B cell (primary cell): ENCODE data around the gene OGT. TPM values are rescaled to one million over a fixed set of nuclear protein-coding genes. Genes with fewer than 3 reads are reported as not detected.

Experiments used
- ATAC-seq: fragments of 200-7000 bp; cut with Tn5 transposase; one replicate; pipeline ENCODE4 v1.10.0; 2021; ENCODE audit warnings: low read depth, mild to moderate bottlenecking, moderate number of reproducible peaks, moderate library complexity
- CTCF ChIA-PET: fragments of 350-600 bp; sonication (Branson Sonifier 250); formaldehyde crosslinking; loops from one replicate; lab custom pipeline; 2021; ENCODE audit warnings: antibody characterized with exemption, inconsistent platforms; lab: Charles Lee
- POLR2A ChIA-PET: fragments of 350-600 bp; sonication (Branson Sonifier 250); formaldehyde crosslinking; loops from one replicate; lab custom pipeline; 2021; ENCODE audit warnings: antibody characterized with exemption; lab: Charles Lee
- DNase-seq: peaks from one replicate; pipeline ENCODE4 v3.0.0; 2013
- H2AFZ ChIP-seq: 2 replicates; pipeline ENCODE4 v1.6.1; 2012; ENCODE audit warnings: mild to moderate bottlenecking, low read depth, low read length; ENCODE audit not compliant: insufficient read depth, poor library complexity, severe bottlenecking
- H3K27ac ChIP-seq, 2 donors: 1 replicate in 1 of 2; 2 replicates in 1 of 2; pipeline ENCODE4 v1.5.1; 2012 to 2013; ENCODE audit warnings: low read length in 2 of 2, mild to moderate bottlenecking in 2 of 2, moderate library complexity in 1 of 2
- H3K27me3 ChIP-seq, 4 experiments: fragments of 200-600 bp in 1 of 4; sonication (generic) in 1 of 4; replicated peaks in 1 of 4; 1 replicate in 2 of 4; 2 replicates in 2 of 4; pipeline versions ENCODE4 v1.6.1 to v1.7.0; 2013 to 2016; ENCODE audit warnings: low read length in 3 of 4, mild to moderate bottlenecking in 2 of 4, mixed read lengths in 1 of 4, moderate library complexity in 1 of 4; ENCODE audit not compliant: insufficient read depth in 4 of 4, control insufficient read depth in 3 of 4; ENCODE audit errors: control extremely low read depth in 1 of 4
- H3K36me3 ChIP-seq, 2 experiments: replicated peaks in 1 of 2; 1 replicate in 1 of 2; 2 replicates in 1 of 2; pipeline versions ENCODE4 v1.6.1 to v1.7.1; 2013; ENCODE audit warnings: low read length in 1 of 2; ENCODE audit not compliant: insufficient read depth in 2 of 2, control insufficient read depth in 1 of 2; ENCODE audit errors: control extremely low read depth in 1 of 2, extremely low read depth in 1 of 2
- H3K4me1 ChIP-seq, 2 donors: fragments of 200-600 bp in 1 of 2; sonication (generic) in 1 of 2; 1 replicate in 1 of 2; 2 replicates in 1 of 2; pipeline versions ENCODE4 v1.5.1 to v1.6.1; 2013 to 2017; ENCODE audit warnings: low read length in 2 of 2; ENCODE audit not compliant: control insufficient read depth in 2 of 2, insufficient read depth in 2 of 2
- H3K4me2 ChIP-seq: replicated peaks from 2 replicates; pipeline ENCODE3; 2012; ENCODE audit warnings: mild to moderate bottlenecking, low read depth, low read length; ENCODE audit not compliant: poor library complexity, severe bottlenecking
- H3K4me3 ChIP-seq, 5 experiments: fragments of 200-600 bp in 1 of 5; sonication (generic) in 1 of 5; 1 replicate in 3 of 5; 2 replicates in 2 of 5; pipeline versions ENCODE4 v1.5.1 to v1.7.0; 2011 to 2016; ENCODE audit warnings: low read length in 4 of 5, mild to moderate bottlenecking in 4 of 5, low read depth in 2 of 5, control low read depth in 1 of 5, moderate library complexity in 1 of 5; ENCODE audit not compliant: insufficient read depth in 1 of 5; ENCODE audit errors: control extremely low read depth in 1 of 5, extremely low read depth in 1 of 5
- H3K79me2 ChIP-seq: fragments of 200-600 bp; sonication (generic); one replicate; pipeline ENCODE4 v1.6.0; 2016; ENCODE audit warnings: low read length; ENCODE audit not compliant: control insufficient read depth, insufficient read depth
- H3K9ac ChIP-seq: fragments of 200-600 bp; sonication (generic); 2 replicates; pipeline ENCODE4 v1.6.1; 2017; ENCODE audit warnings: mild to moderate bottlenecking, low read length, moderate library complexity
- H3K9me3 ChIP-seq, 3 donors: one replicate each; pipeline versions ENCODE4 v1.6.1 to v1.7.1; 2013; ENCODE audit warnings: low read length in 2 of 3; ENCODE audit not compliant: control insufficient read depth in 2 of 3, insufficient read depth in 1 of 3; ENCODE audit errors: control extremely low read depth in 1 of 3
- H4K20me1 ChIP-seq: 2 replicates; pipeline ENCODE4 v1.6.0; 2012; ENCODE audit warnings: mild to moderate bottlenecking, low read length; ENCODE audit not compliant: insufficient read depth, control insufficient read depth, poor library complexity, severe bottlenecking
- H3K27ac Mint-ChIP-seq: one replicate; pipeline ENCODE4 v1.8.0; 2021; ENCODE audit warnings: mixed read lengths
- H3K27me3 Mint-ChIP-seq: one replicate; pipeline ENCODE4 v1.8.0; 2021; ENCODE audit warnings: mixed read lengths
- H3K4me1 Mint-ChIP-seq: one replicate; pipeline ENCODE4 v1.8.0; 2021; ENCODE audit warnings: mixed read lengths
- H3K4me3 Mint-ChIP-seq: one replicate; pipeline ENCODE4 v1.8.0; 2021; ENCODE audit warnings: mixed read lengths
- H3K9me3 Mint-ChIP-seq: one replicate; pipeline ENCODE4 v1.8.0; 2022; ENCODE audit warnings: mixed read lengths; ENCODE audit not compliant: insufficient read depth
- CTCF ChIP-seq: fragments of 200-600 bp; IDR thresholded peaks from one replicate; pipeline ENCODE4 v1.8.0; 2022; ENCODE audit warnings: antibody characterized with exemption, mild to moderate bottlenecking
- EZH2 ChIP-seq: IDR thresholded peaks from 2 replicates; pipeline ENCODE4 v1.6.1; 2012; ENCODE audit warnings: borderline replicate concordance, low read depth, mild to moderate bottlenecking, moderate library complexity, low read length; ENCODE audit not compliant: insufficient read depth, poor library complexity, severe bottlenecking
- WGBS: methylation state at CpG from one replicate; pipeline ENCODE4 v1.1.5; 2013; ENCODE audit warnings: missing lambda C conversion rate; ENCODE audit not compliant: insufficient coverage; 5-methylcytosine and 5-hydroxymethylcytosine counted together
- intact Hi-C: fragments of 100-400 bp; cut with micrococcal nuclease; formaldehyde crosslinking; loops from one replicate; pipeline ENCODE4 v1.10.0; 2022
- polyA plus RNA-seq: library from polyadenylated mRNA; depleted of rRNA; stranded (reverse); fragments of >200 nt; gene quantifications from 2 replicates; pipeline ENCODE4 v1.2.3, GENCODE V29; 2012
- total RNA-seq, 2 donors: library from RNA; stranded (reverse); fragments of 120-200 nt in 1 of 2; gene quantifications; 1 replicate in 1 of 2; 2 replicates in 1 of 2; pipeline versions ENCODE4 v1.2.3 to v1.2.4, GENCODE V29; 2013 to 2022

OGT gene
- total and polyA plus RNA-seq, 2 donors (not counting 1 experiment from before 2014, with no cell fraction given), result 235 to 307 TPM

GRCh38 chrX:71619986-71620385, 87.1 kb downstream of the OGT start:
- peaks cover 58 to 78% of the 10 kb centered on the region in 2 donors for H3K4me1 ChIP-seq
- peaks cover 0 to 14% (median 0%) of the 10 kb centered on the region in 3 donors for H3K9me3 ChIP-seq
- ATAC-seq (no peak), DNase-seq (no peak)
- no peak overlapping the region for H3K4me3 Mint-ChIP-seq
- no peaks in the 10 kb centered on the region for H3K27me3 Mint-ChIP-seq
- no CpG with 5 or more reads among the region's 1 CpG for WGBS
- H3K27ac Mint-ChIP-seq, result peak overlapping the region; percentile 86
- no peaks in the 10 kb centered on the region for H3K36me3 ChIP-seq
- ChIA-PET CTCF (no interaction called here), POLR2A (no interaction called here)
- no peaks in the 10 kb centered on the region for H3K79me2 ChIP-seq
- no peaks in the 10 kb centered on the region for H3K27me3 ChIP-seq
- H3K9me3 Mint-ChIP-seq, result no peaks in the 10 kb centered on the region
- H3K4me1 Mint-ChIP-seq, result peaks cover 67% of the 10 kb centered on the region
- TF ChIP-seq CTCF (no peak), EZH2 (no peak)
- no peak overlapping the region for H2AFZ ChIP-seq
- peak overlapping the region; percentile 72 to 83 for H3K27ac ChIP-seq
- intact Hi-C loops, result no loop called here
- H4K20me1 ChIP-seq, result no peaks in the 10 kb centered on the region
- no peak overlapping the region for H3K4me3 ChIP-seq
- H3K4me2 ChIP-seq, result no peak overlapping the region
- H3K9ac ChIP-seq, result no peak overlapping the region

GRCh38 chrX:71621603-71622002, 88.7 kb downstream of the OGT start:
- no peaks in the 10 kb centered on the region for H3K9me3 Mint-ChIP-seq
- Histone ChIP-seq H4K20me1 (no peaks in the 10 kb centered on the region), H2AFZ (no peak overlapping the region), H3K4me3 (no peak overlapping the region), H3K4me1 (peaks cover 58 to 82% of the 10 kb centered on the region in 2 donors), H3K4me2 (peak overlapping the region; percentile 37), H3K36me3 (no peaks in the 10 kb centered on the region), H3K79me2 (no peaks in the 10 kb centered on the region), H3K9ac (no peak overlapping the region), H3K27ac (peak overlapping the region; percentile 52 to 79), H3K27me3 (no peaks in the 10 kb centered on the region), H3K9me3 (peaks cover 0 to 14% (median 0%) of the 10 kb centered on the region in 3 donors)
- DNase-seq, result no peak
- no peaks in the 10 kb centered on the region for H3K27me3 Mint-ChIP-seq
- peak overlapping the region; percentile 89 for H3K27ac Mint-ChIP-seq
- TF ChIP-seq EZH2 (no peak), CTCF (no peak)
- ChIA-PET POLR2A (no interaction called here), CTCF (interaction anchor here (0.5 to 1.6 kb wide), 3 partner anchors 12 to 919 kb away, joined by 3 to 4 read pairs (median 3); no protein-coding TSS in a partner anchor)
- 88% methylated on average over 3 of the region's 6 CpGs for WGBS
- intact Hi-C loops, result no loop called here
- no peak for ATAC-seq
- H3K4me1 Mint-ChIP-seq, result peaks cover 68% of the 10 kb centered on the region
- no peak overlapping the region for H3K4me3 Mint-ChIP-seq
